Testis (tissue), 2 donors: Measurements from ENCODE around the gene UPF1.

Experiments used
- POLR2A ChIP-seq: fragments of 450-650 bp; IDR thresholded peaks from one replicate; pipeline ENCODE4 v1.6.1; 2017; ENCODE audit warnings: antibody characterized with exemption, mild to moderate bottlenecking, moderate library complexity
- TF ChIP-seq, protein P1 (sequence below), 3 experiments: fragments of 450-650 bp in 2 of 3; fragments of 200-600 bp in 1 of 3; sonication (generic) in 1 of 3; IDR thresholded peaks; one replicate each; pipeline ENCODE4 v1.5.1; 2016 to 2019; ENCODE audit warnings: antibody characterized with exemption in 3 of 3, mild to moderate bottlenecking in 2 of 3, moderate library complexity in 1 of 3

DNA sequence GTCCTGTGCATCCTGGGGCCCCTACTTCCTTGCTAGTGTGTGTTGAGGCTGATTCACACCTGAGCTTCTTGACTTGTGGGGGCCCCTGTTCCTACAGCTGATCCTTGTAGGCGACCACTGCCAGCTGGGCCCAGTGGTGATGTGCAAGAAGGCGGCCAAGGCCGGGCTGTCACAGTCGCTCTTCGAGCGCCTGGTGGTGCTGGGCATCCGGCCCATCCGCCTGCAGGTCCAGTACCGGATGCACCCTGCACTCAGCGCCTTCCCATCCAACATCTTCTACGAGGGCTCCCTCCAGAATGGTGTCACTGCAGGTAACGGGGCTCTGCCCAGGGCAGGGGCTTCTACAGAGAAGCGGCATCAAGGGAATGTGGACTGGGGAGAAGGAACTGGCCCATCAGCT lies 25.5 kb downstream of the UPF1 start:
- TF ChIP-seq, protein P1, sequence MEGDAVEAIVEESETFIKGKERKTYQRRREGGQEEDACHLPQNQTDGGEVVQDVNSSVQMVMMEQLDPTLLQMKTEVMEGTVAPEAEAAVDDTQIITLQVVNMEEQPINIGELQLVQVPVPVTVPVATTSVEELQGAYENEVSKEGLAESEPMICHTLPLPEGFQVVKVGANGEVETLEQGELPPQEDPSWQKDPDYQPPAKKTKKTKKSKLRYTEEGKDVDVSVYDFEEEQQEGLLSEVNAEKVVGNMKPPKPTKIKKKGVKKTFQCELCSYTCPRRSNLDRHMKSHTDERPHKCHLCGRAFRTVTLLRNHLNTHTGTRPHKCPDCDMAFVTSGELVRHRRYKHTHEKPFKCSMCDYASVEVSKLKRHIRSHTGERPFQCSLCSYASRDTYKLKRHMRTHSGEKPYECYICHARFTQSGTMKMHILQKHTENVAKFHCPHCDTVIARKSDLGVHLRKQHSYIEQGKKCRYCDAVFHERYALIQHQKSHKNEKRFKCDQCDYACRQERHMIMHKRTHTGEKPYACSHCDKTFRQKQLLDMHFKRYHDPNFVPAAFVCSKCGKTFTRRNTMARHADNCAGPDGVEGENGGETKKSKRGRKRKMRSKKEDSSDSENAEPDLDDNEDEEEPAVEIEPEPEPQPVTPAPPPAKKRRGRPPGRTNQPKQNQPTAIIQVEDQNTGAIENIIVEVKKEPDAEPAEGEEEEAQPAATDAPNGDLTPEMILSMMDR (IDR thresholded peaks at IDR 0.05): no peak
- TF ChIP-seq POLR2A: no peak
